SK-N-MC (cell line): ENCODE data around the gene CCL13.

Experiments used
- EZH2 ChIP-seq: fragments of 200-600 bp; sonication (generic); IDR thresholded peaks from one replicate; pipeline ENCODE4 v1.6.1; 2017; ENCODE audit warnings: antibody characterized with exemption
- POLR2AphosphoS5 ChIP-seq: IDR thresholded peaks from 2 replicates; pipeline ENCODE4 v1.6.1; 2012; ENCODE audit warnings: mild to moderate bottlenecking, low read depth, low read length, borderline replicate concordance

GRCh38 chr17:34369571-34369970 is 13.3 kb downstream of the CCL13 start:
- no peak for TF ChIP-seq EZH2
- TF ChIP-seq POLR2AphosphoS5: no peak
